ENCODE data around the gene CCDC157.

CCDC157 gene

DNA sequence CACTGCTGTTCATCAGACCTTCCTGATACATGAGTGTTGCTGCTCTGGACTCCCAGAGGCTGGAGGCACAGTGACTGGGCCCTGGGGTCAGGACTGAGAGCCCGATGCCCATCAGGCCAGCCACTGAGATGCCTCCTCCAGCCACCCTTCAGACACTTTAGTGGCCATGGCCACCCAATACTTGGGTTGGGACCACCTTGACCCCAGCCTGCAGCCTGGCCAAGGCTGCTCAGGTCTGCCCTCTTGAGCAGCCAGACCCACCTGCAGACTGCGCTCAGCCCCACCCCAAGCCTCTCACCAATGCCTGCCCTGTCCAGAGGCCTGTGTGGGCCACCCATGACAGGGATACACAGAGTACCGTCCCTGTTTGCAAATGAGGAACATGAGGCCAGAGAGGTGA lies 26.3 kb downstream of the CCDC157 start:
- ChIA-PET CTCF (interaction anchor here (1.6 to 17.2 kb wide), 4 partner anchors 14 to 122 kb away, joined by 5 to 235 read pairs (median 8); partner anchors contain the start of genes CASTOR1 and SEC14L2), POLR2A (interaction anchor here (1.7 kb wide), 1 partner anchor 8 kb away, joined by 5 read pairs; no protein-coding TSS in a partner anchor)
- DNase-seq (ENCODE audit: low read depth, low spot score) = no peak
- no peak overlapping the region for H3K4me3 ChIP-seq (ENCODE audit: low read depth, low read length)
- TF ChIP-seq, protein P1, sequence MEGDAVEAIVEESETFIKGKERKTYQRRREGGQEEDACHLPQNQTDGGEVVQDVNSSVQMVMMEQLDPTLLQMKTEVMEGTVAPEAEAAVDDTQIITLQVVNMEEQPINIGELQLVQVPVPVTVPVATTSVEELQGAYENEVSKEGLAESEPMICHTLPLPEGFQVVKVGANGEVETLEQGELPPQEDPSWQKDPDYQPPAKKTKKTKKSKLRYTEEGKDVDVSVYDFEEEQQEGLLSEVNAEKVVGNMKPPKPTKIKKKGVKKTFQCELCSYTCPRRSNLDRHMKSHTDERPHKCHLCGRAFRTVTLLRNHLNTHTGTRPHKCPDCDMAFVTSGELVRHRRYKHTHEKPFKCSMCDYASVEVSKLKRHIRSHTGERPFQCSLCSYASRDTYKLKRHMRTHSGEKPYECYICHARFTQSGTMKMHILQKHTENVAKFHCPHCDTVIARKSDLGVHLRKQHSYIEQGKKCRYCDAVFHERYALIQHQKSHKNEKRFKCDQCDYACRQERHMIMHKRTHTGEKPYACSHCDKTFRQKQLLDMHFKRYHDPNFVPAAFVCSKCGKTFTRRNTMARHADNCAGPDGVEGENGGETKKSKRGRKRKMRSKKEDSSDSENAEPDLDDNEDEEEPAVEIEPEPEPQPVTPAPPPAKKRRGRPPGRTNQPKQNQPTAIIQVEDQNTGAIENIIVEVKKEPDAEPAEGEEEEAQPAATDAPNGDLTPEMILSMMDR (IDR thresholded peaks at IDR 0.05; ENCODE audit: insufficient read depth, low read length, missing control alignments) = no peak

DNA sequence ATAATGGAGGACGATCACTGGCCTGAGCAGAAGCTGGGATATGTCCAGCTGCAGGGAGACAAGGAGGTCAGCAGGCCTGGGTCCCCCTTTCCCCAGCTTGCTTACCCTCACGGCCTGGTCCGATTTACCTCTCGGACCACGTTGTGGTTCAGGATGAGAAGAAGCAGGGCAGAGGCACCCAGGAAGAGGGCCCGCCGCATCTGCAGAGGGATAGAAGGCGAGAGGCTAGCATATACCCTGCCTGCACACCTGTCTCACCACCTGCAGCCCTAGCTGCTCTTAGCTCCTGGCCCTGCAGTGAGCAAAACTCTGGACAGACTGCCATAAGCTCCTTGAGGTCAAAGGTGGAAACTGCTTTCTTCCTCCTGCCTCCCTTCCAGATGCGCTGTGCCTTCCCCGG lies 29.1 kb downstream of the CCDC157 start:
- ChIA-PET CTCF (interaction anchor here (0.6 to 17.2 kb wide), 10 partner anchors 10 to 277 kb away, joined by 3 to 235 read pairs (median 17); partner anchors contain the start of genes CASTOR1 and MTFP1), POLR2A (interaction anchor here (0.8 kb wide), 1 partner anchor 84 kb away, joined by 3 read pairs; no protein-coding TSS in a partner anchor)
- peak overlapping the region; percentile 73; the same call in 1 of the 2 replicates for H3K4me3 ChIP-seq (ENCODE audit: low read depth, low read length)
- TF ChIP-seq, protein P1 (IDR thresholded peaks at IDR 0.05; ENCODE audit: insufficient read depth, low read length, missing control alignments) = no peak
- no peak for DNase-seq (ENCODE audit: low read depth, low spot score)

- TF ChIP-seq, protein P1 (IDR thresholded peaks at IDR 0.05; ENCODE audit: insufficient read depth, low read length, missing control alignments) = no peak
- POLR2A ChIA-PET = no interaction called here
- CTCF ChIA-PET = interaction anchor here (0.9 to 17.2 kb wide), 16 partner anchors 9 to 278 kb away, joined by 3 to 235 read pairs (median 11); partner anchors contain the start of genes CASTOR1 and MTFP1
- peak overlapping the region; percentile 73 for H3K4me3 ChIP-seq (ENCODE audit: low read depth, low read length)
- DNase-seq (ENCODE audit: low read depth, low spot score) = no peak
Measured at GRCh38 chr22:30386608-30386959, 29.8 kb downstream of the CCDC157 start.

GRCh38 chr22:30386960-30387827 lies 30.4 kb downstream of the CCDC157 start, which contains the start of gene RNF215:
RNF215 (minus strand) TSS chr22:30387411; CDS start chr22:30387313, 98 bp downstream.
- no peak for DNase-seq (ENCODE audit: low read depth, low spot score)
- POLR2A ChIA-PET = interaction anchor here (0.6 to 1.0 kb wide), 2 partner anchors 36 to 98 kb away, joined by 4 to 6 read pairs; partner anchors contain the start of gene CASTOR1
- TF ChIP-seq, protein P1 (IDR thresholded peaks at IDR 0.05; ENCODE audit: insufficient read depth, low read length, missing control alignments) = peak; percentile 91
- peak within 1 kb of the TSS; percentile 73 for H3K4me3 ChIP-seq (ENCODE audit: low read depth, low read length)
- CTCF ChIA-PET = interaction anchor here (0.6 to 17.2 kb wide), 39 partner anchors 8 to 285 kb away, joined by 3 to 235 read pairs (median 4); partner anchors contain the start of genes CASTOR1, CCDC157, MTFP1 and SEC14L2

DNA sequence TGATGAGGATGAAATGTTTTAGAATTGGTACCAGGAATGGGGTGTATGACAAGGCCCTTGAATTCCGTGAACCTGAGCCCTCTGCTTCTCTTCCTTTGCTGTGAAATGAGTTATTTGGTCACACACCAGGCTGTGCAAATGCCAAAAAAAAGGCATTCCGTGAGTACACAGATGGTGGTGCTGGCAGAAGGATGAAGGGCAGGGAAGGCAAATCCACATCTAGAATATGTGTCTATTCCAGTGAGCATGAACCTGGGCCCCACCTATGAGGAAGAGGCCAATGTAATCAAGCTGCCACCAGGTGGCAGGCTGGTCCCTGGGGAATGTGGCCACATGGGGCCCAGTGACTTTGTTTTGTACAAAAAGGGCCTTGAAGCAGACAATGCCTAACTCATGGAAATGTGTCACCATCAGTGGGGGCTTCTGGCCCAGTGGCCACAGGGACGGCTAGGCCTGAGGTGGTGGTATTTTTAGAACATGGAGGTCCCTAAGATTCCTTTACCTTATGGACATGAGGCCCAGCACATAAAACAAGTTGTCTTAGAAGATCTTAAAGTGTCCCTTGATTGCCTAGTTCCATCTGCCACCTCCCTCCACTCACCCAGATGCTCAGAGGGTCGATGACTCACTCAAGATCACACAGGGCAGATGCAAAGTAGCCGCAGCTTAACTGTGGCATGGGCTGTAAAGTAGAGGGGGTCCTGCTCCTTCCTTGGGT lies 34.3 kb downstream of the CCDC157 start:
- DNase-seq (ENCODE audit: low read depth, low spot score) = no peak
- ChIA-PET CTCF (interaction anchor here (0.6 to 17.2 kb wide), 21 partner anchors 8 to 367 kb away, joined by 3 to 235 read pairs (median 9); partner anchors contain the start of genes CASTOR1, CCDC157, MTFP1 and SF3A1), POLR2A (interaction anchor here (0.9 to 1.1 kb wide), 2 partner anchors 33 to 34 kb away, joined by 3 to 4 read pairs; no protein-coding TSS in a partner anchor)
- H3K4me3 ChIP-seq (ENCODE audit: low read depth, low read length) = no peak overlapping the region
- TF ChIP-seq, protein P1 (IDR thresholded peaks at IDR 0.05; ENCODE audit: insufficient read depth, low read length, missing control alignments) = peak; percentile 70
